ENCODE data around the gene EZH2.

GRCh38 chr7:148852272-148852671, 31.8 kb downstream of the EZH2 start:
- TF ChIP-seq, protein P1, sequence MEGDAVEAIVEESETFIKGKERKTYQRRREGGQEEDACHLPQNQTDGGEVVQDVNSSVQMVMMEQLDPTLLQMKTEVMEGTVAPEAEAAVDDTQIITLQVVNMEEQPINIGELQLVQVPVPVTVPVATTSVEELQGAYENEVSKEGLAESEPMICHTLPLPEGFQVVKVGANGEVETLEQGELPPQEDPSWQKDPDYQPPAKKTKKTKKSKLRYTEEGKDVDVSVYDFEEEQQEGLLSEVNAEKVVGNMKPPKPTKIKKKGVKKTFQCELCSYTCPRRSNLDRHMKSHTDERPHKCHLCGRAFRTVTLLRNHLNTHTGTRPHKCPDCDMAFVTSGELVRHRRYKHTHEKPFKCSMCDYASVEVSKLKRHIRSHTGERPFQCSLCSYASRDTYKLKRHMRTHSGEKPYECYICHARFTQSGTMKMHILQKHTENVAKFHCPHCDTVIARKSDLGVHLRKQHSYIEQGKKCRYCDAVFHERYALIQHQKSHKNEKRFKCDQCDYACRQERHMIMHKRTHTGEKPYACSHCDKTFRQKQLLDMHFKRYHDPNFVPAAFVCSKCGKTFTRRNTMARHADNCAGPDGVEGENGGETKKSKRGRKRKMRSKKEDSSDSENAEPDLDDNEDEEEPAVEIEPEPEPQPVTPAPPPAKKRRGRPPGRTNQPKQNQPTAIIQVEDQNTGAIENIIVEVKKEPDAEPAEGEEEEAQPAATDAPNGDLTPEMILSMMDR (IDR thresholded peaks at IDR 0.05; ENCODE audit: poor library complexity, severe bottlenecking), result no peak
- TF ChIP-seq TAF1 (IDR thresholded peaks at IDR 0.05; ENCODE audit: low read depth) (no peak), MXI1 (conservative IDR thresholded peaks at IDR 0.05; ENCODE audit: poor library complexity, severe bottlenecking) (no peak), RAD21 (conservative IDR thresholded peaks at IDR 0.05) (no peak), EP300 (conservative IDR thresholded peaks at IDR 0.05; ENCODE audit: poor library complexity, severe bottlenecking) (no peak), EZH2 (IDR thresholded peaks at IDR 0.05; ENCODE audit: borderline replicate concordance, insufficient read depth, low read length, poor library complexity, severe bottlenecking) (no peak)
- TF ChIP-seq, protein P2, sequence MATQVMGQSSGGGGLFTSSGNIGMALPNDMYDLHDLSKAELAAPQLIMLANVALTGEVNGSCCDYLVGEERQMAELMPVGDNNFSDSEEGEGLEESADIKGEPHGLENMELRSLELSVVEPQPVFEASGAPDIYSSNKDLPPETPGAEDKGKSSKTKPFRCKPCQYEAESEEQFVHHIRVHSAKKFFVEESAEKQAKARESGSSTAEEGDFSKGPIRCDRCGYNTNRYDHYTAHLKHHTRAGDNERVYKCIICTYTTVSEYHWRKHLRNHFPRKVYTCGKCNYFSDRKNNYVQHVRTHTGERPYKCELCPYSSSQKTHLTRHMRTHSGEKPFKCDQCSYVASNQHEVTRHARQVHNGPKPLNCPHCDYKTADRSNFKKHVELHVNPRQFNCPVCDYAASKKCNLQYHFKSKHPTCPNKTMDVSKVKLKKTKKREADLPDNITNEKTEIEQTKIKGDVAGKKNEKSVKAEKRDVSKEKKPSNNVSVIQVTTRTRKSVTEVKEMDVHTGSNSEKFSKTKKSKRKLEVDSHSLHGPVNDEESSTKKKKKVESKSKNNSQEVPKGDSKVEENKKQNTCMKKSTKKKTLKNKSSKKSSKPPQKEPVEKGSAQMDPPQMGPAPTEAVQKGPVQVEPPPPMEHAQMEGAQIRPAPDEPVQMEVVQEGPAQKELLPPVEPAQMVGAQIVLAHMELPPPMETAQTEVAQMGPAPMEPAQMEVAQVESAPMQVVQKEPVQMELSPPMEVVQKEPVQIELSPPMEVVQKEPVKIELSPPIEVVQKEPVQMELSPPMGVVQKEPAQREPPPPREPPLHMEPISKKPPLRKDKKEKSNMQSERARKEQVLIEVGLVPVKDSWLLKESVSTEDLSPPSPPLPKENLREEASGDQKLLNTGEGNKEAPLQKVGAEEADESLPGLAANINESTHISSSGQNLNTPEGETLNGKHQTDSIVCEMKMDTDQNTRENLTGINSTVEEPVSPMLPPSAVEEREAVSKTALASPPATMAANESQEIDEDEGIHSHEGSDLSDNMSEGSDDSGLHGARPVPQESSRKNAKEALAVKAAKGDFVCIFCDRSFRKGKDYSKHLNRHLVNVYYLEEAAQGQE (IDR thresholded peaks at IDR 0.05; ENCODE audit: borderline replicate concordance), result no peak

Measured in neural cell (in vitro differentiated cells).